Islet of Langerhans (tissue), 1 donor: ENCODE data around the gene VSIG8.

Experiments used
- FAIRE-seq: peaks from one replicate; lab custom pipeline; 2011; peaks lifted over from hg19 to GRCh38; lab: Jason Lieb, UNC

The VSIG8 gene

DNA sequence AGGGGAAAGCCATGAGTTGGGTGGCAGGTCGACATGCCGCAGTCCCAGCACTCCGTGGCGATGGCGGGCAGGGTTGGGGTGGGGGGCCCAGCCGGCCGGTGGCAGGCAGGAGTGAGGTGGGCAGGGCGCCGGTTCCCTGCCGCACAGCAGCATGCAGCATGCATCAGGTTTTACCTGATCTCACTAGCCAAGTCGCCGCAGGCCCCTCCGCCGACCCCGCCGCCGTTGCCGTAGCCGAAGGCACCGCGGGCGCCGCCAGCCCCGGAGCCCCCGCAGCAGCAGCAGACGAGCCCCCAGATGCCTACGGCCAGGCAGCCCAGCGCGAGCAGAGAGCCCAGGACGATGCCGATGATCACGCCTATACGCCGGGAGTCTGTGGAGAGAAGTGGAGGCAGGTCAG, 6.7 kb downstream of the VSIG8 start:
- no peak for FAIRE-seq

DNA sequence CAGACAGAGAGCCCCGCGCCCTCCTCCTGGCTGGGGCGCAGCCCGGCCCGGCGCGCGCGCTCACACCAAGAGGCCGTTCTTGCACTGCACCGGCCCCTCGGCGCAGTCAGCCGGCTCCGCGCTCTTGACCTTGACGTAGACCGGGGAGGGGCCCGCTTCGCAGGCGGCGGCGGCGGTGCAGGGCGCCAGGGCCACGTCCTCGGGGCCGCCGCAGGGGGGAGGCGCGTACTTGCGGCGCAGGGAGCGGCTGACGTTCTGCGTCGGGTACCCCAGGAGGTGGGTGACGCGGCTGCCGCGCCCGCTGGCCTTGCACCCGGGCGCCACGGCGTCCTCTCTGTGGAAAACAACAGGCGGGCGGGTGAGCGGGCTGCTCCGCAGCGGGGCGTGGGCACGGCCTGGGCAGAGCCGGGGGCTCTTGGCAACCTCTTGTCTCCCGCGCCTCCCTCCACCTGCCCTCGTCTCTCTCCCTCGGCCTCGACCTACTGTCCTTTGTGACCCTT, 7.7 kb downstream of the VSIG8 start:
- no peak for FAIRE-seq

DNA sequence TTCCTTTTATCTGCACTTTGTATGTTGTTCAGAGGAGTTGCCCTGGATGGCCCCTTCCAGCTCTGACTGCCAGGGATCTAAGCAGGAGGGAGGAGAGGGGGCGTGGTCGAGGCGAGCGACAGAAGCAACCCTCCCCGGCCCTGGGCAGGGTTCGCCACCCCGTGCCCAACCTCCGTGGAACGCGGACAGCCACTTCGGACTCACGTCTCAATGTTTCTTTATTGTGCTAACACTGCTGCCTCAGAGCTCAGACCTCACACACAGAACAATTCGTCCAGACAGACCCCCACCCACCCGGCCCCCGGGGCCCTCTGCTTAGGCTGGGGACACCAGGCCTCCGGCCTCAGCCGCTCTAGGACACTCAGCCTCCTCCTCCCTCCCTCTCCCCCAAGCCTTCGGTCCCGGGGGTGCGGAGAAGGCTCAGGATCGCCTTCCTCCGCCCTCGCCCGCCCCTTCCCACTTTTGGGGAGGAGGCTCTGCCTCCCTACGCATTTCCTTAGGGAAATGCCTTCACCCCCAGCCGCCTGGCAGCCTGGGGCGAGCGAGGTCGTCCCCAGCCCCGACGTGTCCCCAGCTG, 8.3 kb downstream of the VSIG8 start:
- FAIRE-seq = no peak

DNA sequence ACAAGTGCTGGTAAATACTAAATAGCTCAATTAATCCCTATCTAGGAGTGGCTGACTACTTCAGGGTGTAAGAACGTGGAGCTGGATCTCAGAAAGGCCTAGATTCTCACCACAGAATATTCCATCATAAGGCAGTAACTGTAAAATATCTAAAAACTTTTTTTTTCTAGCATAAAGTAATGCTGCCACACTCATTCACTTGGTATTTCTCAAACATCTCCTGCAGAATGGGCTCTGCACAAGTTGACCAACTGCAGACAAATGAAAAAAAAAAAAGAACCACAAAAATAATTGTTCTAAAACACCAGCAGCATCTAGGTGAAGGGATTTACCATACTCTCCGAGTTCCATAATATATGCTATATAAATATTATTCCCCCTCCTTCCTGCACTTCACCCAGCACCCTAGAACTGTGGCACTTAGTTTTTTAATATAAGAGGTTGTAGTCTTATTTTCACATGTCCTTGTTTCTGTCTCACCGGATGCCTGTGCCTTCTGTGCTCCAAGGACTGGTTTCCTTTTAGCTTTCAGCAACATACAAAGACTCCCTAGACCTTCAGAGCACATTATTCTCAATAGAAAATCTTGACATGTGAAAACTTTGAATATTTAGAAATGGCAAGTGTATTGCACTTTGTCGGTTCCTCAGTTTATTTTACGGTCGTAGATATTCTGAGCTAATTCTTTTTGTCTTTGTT, 8.9 kb downstream of the VSIG8 start:
- FAIRE-seq = peak; percentile 5

DNA sequence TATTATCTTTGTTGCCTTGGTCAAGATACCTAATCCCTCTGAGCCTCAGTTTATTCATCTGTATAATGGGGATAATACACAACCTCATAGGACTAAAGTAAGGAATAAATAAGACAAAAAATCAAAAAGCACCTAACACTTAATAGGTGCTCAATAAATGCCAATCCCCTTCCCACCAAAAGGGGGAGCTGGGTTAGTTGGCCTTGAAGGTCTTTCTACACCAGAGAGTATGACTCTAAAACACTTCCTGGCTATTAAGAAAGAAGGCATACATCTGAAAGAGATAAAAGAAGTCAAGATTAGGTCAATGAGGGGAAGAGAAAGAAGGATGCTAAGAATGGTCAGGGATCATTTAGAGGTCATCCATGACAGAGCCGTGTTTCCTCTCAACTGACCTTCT, 11.1 kb downstream of the VSIG8 start:
- FAIRE-seq = no peak

DNA sequence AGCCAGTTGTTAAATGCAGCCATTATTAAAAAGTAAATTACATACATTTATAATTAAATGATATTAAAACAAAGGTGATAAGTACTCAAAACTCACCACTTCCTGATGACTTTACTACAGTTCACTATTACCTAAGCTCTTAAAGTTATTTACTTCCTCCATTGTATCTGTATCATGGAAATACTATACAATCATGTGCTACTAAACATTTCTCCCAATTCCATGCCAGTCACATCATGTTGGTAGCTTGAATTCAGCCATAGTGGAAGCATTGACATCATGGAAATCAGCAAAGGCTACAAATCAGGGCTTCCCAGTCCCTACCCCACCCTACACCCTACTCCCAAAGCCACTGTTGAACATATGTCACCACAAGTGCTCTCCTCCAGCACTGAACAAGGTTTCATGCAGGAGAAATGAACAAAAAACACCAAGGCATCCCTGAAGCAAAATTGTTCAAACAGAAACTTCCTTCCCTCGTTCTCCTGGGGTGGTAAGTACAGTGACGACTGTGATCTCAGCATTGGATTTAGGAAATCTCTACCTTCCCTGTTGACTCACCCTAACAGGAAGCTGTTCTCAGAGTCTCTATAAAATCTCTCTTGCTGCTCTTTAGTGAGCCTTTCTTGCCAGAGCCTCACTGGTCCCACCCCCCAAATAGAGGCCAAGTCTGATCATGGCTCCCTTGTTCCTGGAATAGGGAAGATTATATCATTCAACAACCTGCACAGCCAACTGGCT, 12.7 kb downstream of the VSIG8 start:
- no peak for FAIRE-seq

DNA sequence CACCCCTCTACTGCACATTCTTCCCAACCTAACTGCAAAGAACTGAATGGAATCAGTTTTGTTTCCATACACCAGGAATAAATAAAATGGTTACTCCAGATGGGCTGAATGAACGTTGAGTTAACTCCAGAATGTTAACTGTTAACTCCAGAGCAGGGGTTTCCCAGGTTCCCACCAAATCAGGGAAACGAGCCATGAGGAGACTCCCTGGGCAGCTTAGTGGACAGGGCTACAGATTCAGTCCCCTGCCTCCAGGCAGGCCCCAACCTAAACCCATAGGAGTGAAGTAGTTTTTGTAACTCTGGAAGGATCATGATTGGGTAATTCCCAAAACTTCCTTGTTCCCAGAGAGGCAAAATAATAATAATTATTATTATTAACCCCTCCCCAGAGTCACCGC, 14.1 kb downstream of the VSIG8 start:
- no peak for FAIRE-seq

DNA sequence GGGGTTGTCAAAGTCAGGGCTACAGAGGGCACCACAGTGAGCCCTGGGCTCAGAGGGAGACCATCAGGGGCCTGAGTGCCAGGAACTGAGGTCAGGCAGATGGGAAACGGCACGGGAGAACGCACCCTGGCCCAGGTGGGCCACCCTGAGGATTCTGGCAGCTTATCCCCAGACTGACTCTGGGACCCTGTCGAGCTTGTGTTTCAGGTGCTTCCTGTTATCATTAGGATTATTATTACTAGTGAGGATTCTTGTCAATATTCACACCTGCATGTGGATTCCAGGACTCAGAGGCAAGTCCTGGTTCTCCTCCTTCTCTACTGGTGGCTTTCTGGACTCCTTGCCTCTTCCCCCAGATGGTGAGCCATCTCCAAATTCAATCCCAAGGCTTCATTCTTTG, 15.2 kb downstream of the VSIG8 start:
- no peak for FAIRE-seq

DNA sequence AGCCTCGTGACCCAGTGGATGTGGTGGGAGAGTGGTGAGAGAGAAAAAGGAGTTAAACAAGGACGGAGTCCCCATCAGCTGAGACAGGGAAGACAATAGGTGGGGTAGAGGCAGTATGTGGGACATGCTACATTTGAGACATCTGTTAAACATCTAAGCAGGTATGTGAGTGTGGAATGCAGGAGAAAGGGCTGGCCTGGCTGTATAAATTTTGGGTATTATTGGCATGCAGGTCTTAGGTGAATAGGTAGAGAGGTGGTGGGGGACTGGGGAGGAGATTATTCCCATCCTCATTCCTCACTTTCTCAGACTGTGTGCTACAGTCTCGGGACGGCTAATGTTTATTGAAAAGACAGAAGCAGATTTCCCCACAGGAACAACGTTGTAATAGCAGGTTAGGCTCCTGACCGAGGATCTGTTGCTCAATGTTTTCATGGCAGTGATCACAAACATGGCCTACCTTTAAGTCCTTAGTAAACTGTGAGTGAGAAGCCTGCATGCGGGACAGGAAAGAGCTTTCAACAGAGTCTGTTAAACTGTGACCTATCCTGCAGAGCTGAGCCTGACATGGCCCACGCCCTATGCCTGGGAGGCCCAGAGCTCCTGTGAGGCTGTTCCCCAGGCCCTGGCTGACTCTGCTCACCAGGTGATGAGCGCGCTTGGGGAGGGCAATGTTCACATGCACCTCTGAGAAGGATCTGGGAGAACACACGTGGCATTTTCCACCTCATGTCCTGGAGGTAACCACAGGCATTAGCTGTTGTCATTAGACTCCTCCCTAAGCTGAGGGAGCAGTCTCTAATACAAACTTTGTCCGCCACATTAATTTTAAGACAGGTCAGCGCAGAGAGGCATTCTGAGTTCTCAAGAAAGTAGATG, 16.5 kb downstream of the VSIG8 start:
- peak; percentile 24 for FAIRE-seq

DNA sequence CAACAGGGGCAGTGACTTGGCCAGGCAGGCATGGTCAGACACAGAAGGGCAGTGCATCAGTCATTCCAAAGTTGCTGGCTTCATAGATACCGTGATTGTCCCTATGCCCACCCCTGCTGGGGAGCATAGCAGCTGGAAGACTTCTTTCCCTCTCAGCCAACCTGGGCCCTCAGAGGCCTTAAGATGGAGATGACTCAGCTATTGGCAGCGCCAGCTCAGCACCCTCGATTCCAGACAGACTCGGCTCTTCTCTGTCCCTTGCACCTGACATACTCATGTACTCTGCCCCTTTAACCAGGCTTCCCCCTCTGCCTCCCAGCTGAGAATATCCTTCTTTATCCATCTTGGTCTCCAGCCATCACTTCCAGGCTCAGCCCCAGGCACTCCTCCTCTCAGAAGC, 19.0 kb downstream of the VSIG8 start:
- FAIRE-seq = no peak

DNA sequence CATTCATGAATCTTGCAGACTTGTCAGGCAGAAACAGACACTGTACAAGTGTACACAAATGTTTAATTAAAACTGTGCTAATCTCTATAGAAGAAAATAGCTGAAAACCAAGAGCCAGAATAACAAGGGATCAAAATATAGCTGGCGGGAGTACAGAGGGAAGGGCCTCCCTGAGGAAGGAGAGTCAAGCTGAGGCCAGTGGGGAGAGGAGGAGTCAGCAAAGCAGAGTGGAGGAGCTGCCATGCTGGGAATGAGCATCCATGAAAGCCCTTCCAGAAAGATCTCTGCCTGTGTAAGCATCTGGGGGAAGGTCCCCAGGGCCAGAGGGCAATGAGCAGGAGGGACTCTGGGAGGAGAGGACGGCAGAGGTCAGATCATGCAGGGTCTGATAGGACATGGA, 20.7 kb downstream of the VSIG8 start:
- no peak for FAIRE-seq

DNA sequence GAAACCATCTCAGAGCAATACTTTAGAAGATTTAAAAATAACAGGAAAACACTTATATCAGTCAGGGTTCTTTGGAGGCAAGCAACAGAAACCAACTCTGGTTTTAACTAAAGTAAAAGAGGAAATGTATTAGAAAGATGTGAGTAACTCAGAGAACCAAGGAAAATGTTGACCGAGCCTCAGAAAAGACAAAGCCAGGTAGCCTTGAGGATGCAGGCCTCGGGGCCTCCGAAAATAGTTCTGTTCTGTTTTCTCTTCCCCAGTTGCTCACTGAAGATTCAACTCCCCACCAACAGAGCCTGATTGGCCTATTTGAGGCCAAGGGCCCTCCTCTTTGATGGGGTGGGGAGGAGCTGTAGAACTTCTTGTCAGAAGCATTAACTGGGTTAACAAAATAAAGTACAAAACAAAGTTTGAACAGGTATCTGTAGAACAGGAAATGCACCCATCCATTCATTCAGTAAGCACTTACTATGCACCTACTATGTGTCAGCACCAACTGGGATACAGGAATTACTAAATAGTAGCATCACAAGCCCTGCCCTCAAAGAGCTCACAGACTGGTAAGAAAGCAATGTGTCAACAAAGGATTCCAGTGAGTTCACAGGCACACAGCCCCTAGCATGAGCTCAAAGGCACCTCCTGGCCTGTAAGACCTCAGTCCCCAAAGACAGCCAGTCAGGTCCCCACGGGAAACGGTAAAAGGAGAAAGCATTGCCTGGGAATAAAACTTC, 23.2 kb downstream of the VSIG8 start:
- FAIRE-seq = no peak

DNA sequence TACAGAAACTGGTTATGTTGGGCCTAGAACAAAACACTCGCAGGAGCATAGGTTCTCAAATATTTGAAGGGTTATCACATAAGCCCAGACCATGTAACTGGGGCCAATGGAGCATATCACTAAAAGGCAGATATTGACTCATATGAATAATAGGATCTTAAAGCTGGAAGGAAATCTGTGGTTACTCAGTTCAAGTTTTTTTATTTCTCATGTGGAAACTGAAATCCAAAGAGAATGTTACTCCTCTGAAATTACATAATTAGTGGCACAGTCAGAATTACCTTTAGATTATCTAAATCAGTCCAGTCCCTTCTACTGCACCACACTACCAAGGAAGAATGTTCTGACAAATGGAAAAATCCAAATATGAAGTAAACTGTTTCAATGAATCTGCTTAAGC, 23.7 kb downstream of the VSIG8 start:
- FAIRE-seq = no peak

DNA sequence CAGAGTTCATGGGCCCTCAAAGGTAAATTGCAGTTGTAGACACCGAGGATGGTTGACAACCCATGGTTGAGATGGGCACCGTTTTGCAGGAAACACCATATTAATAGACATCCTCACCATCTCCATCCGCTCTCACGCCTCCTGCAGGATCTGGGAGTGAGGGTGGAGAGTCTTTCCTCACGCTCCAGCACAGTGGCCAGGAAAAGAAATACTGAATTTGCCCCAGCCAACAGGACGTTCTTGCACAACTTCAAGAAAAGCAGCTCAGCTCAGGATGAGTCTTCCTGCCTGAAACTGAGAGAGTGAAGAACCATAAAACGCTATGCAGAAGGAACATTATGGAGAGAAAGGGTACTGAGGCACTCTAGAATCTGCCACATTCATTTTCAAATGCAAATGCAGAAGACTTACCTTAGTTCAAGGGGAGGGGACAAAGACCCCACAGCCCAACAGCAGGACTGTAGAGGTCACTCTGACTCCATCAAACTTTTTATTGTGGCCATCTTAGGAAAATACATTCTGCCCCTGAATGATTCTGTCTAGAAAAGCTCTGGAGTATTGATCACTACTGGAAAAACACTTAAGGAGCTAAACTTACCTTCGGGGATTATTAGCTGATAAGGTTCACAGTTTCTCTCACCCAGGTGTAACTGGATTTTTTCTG, 26.5 kb downstream of the VSIG8 start:
- FAIRE-seq = no peak

DNA sequence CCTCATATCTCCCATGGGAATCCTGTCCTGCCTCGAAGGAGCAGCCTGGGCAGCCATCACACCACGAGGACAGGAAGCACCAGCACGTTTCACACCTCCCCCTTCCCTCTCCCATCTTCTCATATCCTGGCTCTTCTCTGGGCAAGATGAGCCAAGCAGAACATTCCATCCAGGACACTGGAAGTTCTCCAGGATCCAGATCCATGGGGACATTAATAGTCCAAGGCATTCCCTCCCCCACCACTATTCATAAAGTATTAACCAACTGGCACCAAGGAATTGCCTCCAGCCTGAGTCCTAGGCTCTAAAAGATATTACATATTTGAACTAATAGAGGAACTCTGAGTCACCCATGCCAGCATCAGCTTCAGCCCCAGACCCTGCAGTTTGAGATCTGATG, 27.1 kb downstream of the VSIG8 start:
- FAIRE-seq = no peak

DNA sequence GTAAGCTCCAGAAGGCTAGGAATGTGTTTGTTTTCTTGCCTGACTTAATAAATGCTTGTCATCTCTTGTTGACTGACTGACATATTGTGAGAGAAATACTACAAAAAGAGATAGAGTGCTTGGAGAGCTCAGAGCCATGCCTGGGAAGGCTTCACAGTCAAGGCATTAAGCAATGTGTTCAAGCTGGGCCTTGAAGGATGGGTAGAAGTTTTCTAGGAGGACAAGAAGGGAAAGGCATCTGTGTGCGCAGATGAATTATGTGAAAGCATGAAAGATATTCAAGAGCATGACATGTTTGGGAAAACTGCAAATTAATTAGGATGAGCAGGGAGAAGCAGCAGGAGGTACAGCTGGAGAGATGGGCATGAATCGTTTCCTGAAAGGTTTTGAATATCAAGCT, 30.1 kb downstream of the VSIG8 start:
- FAIRE-seq = no peak

DNA sequence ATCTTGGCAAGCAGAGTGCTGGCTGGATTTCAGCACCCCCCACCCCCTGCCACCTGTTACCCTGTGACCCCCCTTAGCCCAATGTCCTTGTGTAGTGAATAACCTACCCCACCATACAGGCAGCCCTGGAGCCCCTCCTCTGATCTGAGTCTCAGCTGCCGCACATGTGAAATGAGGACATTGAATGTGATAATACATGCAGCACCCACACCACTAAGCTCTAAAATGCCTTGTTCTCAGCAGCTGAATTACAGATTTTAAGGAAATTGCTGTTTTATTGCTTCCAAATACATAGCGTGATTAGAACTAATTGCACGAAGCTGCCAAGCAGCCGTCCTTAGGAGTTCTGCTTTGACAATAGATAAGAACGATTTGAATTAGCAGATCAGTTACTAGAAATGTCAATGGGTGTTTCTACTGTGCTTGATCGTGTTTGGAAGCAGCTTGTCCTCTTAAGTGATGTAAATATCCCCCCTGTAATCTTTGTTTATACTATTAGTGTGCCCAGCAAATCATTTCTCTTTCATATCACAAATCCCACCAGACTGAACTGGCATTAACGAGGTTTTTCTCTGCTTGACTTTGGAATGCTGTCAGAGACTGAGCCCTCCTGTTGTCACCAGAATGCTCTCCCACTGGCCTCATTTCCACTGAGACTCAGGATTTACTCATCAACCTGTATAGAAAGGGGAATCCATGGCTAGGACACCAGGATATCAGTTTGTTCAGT, 30.9 kb downstream of the VSIG8 start:
- no peak for FAIRE-seq

DNA sequence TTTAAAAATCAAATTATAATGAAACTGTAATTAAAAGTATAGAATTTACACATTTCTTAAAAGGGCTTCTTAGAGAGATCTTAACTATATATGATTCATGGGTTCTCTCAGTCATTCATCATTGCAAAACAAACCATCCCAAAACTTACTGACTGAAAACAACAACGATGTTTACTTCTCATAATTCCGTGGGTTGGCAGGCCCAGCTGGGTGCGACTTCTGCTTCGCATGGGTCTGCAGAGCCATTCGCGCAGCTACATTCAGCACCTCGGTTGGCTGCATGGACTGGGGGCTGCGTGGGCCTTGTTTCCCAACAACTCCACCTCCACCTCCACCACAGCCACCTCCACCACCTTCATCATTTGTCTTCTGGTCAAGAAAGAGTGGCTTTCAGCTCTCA, 31.7 kb downstream of the VSIG8 start:
- no peak for FAIRE-seq

DNA sequence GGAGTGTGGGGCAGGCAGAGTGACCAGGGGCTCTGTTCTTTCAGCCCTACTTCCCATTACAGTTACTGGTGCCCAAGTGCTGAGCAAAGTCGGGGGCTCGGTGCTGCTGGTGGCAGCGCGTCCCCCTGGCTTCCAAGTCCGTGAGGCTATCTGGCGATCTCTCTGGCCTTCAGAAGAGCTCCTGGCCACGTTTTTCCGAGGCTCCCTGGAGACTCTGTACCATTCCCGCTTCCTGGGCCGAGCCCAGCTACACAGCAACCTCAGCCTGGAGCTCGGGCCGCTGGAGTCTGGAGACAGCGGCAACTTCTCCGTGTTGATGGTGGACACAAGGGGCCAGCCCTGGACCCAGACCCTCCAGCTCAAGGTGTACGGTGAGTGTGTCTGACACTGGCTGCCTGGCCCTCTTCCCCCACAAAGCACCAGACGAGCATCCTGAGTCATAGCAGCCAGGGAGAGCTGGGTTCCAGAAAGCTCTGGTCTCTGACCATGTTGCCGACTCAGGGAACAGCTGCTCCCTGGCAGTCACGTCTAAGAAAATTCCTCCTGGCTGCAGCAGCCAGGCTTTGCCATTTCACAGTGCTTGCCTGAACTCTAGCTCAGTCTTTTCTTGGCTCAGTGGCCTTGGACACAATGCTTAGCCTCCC, 32.5 kb downstream of the VSIG8 start:
- no peak for FAIRE-seq

DNA sequence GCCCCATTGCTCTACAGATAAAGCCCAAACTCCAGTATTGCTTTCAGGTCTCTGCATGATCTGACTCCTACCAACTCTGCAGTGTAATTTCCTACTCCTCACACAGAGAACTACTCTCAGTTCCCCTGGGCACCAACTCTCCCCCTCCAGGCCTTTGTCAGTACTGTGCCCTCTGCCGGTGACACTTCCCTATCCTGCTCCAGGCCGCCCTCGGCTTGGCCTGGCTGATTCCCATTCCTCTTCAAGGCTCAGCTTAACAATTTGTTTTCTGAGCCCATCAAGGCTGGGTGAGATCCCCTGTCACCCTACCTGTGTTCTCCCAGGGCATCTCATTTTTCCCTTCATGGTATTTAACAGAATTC, 33.2 kb downstream of the VSIG8 start:
- FAIRE-seq = no peak
